Activated CD4-positive, CD25-positive, alpha-beta regulatory T cell treated with anti-CD3 and anti-CD28 coated beads, Interleukin-2, amount 50 U/mL, for 72 hours (primary cell): Measurements from ENCODE around the gene KHNYN.
A peak's percentile ranks its signal among the peaks of the same experiment; 100 is the strongest.
"Not testable (repeated sequence)": the region's sequence is repeated elsewhere in the genome, so short reads cannot be mapped to it uniquely, and the experiment has no call there.

ENCODE experiments used
- DNase-seq: peaks from one replicate; pipeline ENCODE4 v3.0.0; 2021

KHNYN gene

DNA sequence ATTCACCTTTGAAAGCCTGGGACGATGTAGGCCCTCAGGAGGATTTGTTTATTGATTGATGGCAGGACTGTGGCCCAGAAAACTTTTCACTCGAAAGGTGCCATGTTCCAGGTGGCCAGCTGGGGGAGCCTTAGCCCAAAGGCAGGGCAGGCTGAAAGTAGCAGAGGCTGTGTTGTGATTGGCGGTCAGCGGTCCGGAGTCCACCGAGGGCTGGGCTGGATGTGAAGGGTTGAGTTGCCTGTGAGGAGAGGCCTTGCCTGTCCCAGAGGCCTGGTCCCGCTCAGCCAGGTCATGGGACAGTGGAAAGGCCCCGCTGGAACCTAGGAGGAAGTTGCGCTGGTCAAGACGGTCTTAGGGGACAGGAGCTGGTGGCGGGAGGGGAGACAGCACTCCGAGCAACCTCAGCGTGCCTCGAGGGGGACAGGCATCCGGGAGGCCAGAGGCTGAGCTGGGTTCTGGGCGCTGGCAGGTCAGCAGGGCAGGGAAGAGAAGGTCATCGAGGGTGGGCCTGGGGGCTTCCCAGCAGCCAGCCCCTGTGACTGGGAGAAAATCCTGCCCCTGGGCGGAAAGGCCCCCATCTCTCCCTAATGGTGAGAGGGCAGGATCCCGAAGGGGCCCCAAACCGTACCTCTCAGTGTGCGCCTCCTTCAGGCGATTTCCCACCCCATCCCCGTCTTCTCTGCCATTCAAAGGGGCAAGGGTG is 52.0 kb downstream of the KHNYN start:
- DNase-seq = peak; percentile 43

- not testable (repeated sequence) for DNase-seq
Observed at GRCh38 chr14:24482699-24483303, 53.0 kb downstream of the KHNYN start.

DNA sequence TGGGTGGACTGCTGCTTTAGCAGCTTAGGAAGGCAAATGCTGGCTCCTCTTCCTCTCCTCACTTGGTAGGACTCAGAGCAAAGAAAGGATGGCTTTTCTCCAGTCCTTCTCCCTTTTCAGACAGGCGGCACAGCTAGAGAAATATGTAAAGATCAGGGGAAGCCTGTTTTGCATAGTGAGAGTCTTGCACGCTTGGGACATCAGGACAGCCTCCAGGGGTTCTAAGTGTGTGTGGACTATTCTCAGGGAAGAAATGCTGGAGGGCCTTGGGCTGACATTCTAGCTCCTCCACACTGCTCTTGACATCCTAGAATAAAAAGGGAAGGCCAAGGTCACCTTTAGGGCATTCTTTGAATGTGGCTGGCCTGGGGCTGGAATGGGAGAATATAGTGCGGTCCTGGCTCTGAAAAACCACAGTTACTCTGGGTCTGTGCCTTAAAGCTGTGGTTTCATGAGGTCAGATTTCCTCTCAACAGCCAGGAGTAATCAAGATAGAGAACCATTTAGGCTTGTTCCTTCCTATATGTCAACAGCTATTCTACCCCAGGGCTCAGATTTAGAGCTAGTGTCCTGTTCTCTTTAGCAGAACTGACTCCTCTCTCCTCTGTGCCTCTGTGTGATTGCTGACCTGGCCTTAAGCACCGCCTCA is 54.0 kb downstream of the KHNYN start:
- no peak for DNase-seq
